HFFc6 (cell line): ENCODE measurements around the gene CHCHD1. TPM values are rescaled to one million over a fixed set of nuclear protein-coding genes. Genes with fewer than 3 reads are reported as not detected.

Source experiments
- DNase-seq: peaks from one replicate; pipeline ENCODE4 v3.0.0-alpha.2; 2018
- H3K27ac Mint-ChIP-seq: 2 replicates; pipeline ENCODE4 v1.8.0; 2020; ENCODE audit warnings: mild to moderate bottlenecking, mixed read lengths
- H3K27me3 Mint-ChIP-seq: 2 replicates; pipeline ENCODE4 v1.8.0; 2021; ENCODE audit warnings: mild to moderate bottlenecking, moderate library complexity, mixed read lengths; ENCODE audit not compliant: insufficient read depth
- H3K36me3 Mint-ChIP-seq: 2 replicates; pipeline ENCODE4 v1.8.0; 2021; ENCODE audit warnings: low read depth, mixed read lengths
- H3K4me1 Mint-ChIP-seq: 2 replicates; pipeline ENCODE4 v1.8.0; 2020; ENCODE audit warnings: low read depth, mixed read lengths
- H3K4me3 Mint-ChIP-seq: 2 replicates; pipeline ENCODE4 v1.8.0; 2020; ENCODE audit warnings: mild to moderate bottlenecking, moderate library complexity, mixed read lengths
- H3K9me3 Mint-ChIP-seq: 2 replicates; pipeline ENCODE4 v1.8.0; 2020; ENCODE audit warnings: mild to moderate bottlenecking, mixed read lengths
- total RNA-seq, 6 experiments: library from RNA; stranded (reverse); fragmentation: NEBNext Ultra II Directional; extraction: Animal tissue kit (Norgen Biotek cat#: 25700); gene quantifications; 2 replicates in 1 of 6; 3 replicates in 5 of 6; pipeline ENCODE4 v1.2.3, GENCODE V29; 2021
- TF ChIP-seq, protein P1 (sequence below): fragments of 200-600 bp; sonication (generic); IDR thresholded peaks from 2 replicates; pipeline ENCODE4 v1.5.0; 2021; ENCODE audit warnings: antibody characterized with exemption, mild to moderate bottlenecking

Gene CHCHD1
- total RNA-seq, 6 experiments from 2014 or later: 27.1 to 34.7 (median 30.6) TPM

DNA sequence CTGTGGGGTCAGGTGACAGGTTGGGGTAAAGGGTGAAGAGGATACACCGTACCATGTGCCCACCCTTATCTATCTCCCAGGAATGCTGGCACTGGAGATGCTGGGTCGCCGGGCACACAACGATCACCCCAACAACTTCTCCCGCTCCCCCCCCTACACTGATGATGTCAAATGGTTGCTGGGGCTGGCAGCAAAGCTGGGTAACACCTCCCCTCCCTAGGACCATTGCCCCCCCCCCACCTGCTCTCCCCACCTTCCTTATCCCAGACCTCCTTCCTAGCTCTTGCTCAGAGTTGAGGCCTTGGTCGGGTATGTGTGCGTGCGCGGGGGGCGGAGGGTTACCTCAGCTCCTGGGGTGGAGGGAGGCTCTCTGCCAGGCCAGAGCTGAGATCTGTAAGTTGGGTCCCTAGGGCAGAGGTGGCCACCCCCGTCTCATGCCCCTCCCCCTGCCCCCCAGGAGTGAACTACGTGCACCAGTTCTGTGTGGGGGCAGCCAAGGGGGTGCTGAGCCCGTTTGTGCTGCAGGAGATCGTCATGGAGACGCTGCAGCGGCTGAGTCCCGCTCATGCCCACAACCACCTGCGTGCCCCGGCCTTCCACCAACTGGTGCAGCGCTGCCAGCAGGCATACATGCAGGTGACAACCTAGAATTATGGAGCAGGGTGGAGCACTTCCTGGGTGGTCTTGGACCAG lies 18.9 kb downstream of the CHCHD1 start:
- TF ChIP-seq, protein P1, sequence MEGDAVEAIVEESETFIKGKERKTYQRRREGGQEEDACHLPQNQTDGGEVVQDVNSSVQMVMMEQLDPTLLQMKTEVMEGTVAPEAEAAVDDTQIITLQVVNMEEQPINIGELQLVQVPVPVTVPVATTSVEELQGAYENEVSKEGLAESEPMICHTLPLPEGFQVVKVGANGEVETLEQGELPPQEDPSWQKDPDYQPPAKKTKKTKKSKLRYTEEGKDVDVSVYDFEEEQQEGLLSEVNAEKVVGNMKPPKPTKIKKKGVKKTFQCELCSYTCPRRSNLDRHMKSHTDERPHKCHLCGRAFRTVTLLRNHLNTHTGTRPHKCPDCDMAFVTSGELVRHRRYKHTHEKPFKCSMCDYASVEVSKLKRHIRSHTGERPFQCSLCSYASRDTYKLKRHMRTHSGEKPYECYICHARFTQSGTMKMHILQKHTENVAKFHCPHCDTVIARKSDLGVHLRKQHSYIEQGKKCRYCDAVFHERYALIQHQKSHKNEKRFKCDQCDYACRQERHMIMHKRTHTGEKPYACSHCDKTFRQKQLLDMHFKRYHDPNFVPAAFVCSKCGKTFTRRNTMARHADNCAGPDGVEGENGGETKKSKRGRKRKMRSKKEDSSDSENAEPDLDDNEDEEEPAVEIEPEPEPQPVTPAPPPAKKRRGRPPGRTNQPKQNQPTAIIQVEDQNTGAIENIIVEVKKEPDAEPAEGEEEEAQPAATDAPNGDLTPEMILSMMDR: no peak
- Mint-ChIP-seq H3K4me3 (no peak overlapping the region), H3K9me3 (no peaks in the 10 kb centered on the region), H3K27ac (no peak overlapping the region), H3K27me3 (peaks cover 9% of the 10 kb centered on the region; the same call in 1 of the 2 replicates), H3K4me1 (peaks cover 6% of the 10 kb centered on the region; the same call in 1 of the 2 replicates), H3K36me3 (peaks cover 10% of the 10 kb centered on the region)
- DNase-seq: no peak

DNA sequence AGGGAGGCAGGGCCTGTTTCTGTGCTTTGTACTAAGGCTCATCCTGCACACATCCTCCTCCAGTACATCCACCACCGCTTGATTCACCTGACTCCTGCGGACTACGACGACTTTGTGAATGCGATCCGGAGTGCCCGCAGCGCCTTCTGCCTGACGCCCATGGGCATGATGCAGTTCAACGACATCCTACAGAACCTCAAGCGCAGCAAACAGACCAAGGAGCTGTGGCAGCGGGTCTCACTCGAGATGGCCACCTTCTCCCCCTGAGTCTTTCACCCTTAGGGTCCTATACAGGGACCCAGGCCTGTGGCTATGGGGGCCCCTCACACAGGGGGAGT lies 19.4 kb downstream of the CHCHD1 start:
- TF ChIP-seq, protein P1: no peak
- Mint-ChIP-seq H3K36me3 (peaks cover 14% of the 10 kb centered on the region), H3K9me3 (no peaks in the 10 kb centered on the region), H3K4me1 (peaks cover 6% of the 10 kb centered on the region; the same call in 1 of the 2 replicates), H3K4me3 (no peak overlapping the region), H3K27ac (no peak overlapping the region), H3K27me3 (peaks cover 9% of the 10 kb centered on the region; the same call in 1 of the 2 replicates)
- DNase-seq: no peak

GRCh38 chr10:73802276-73802991 lies 20.6 kb downstream of the CHCHD1 start:
- Mint-ChIP-seq H3K4me3 (no peak overlapping the region), H3K27ac (no peak overlapping the region; the same call in 1 of the 2 replicates)

GRCh38 chr10:73803680-73804286 lies 21.9 kb downstream of the CHCHD1 start:
- peak overlapping the region; percentile 61; the same call in 1 of the 2 replicates for H3K27ac Mint-ChIP-seq
- peaks cover 20% of the 10 kb centered on the region for H3K36me3 Mint-ChIP-seq
- no peak for DNase-seq
- H3K4me1 Mint-ChIP-seq: peaks cover 7% of the 10 kb centered on the region; the same call in 1 of the 2 replicates
- no peak overlapping the region for H3K4me3 Mint-ChIP-seq
- TF ChIP-seq, protein P1: no peak
- H3K9me3 Mint-ChIP-seq: no peaks in the 10 kb centered on the region
- peaks cover 1% of the 10 kb centered on the region; the same call in 1 of the 2 replicates for H3K27me3 Mint-ChIP-seq

More at GRCh38 chr10:73802276-73802991, 20.6 kb downstream of the CHCHD1 start:
- peaks cover 6% of the 10 kb centered on the region; the same call in 1 of the 2 replicates for H3K4me1 Mint-ChIP-seq
- H3K27me3 Mint-ChIP-seq: peaks cover 9% of the 10 kb centered on the region; the same call in 1 of the 2 replicates
- DNase-seq: no peak
- TF ChIP-seq, protein P1: peak; percentile 30; the same call in 1 of the 2 replicates
- no peaks in the 10 kb centered on the region for H3K9me3 Mint-ChIP-seq
- H3K36me3 Mint-ChIP-seq: peaks cover 23% of the 10 kb centered on the region

DNA sequence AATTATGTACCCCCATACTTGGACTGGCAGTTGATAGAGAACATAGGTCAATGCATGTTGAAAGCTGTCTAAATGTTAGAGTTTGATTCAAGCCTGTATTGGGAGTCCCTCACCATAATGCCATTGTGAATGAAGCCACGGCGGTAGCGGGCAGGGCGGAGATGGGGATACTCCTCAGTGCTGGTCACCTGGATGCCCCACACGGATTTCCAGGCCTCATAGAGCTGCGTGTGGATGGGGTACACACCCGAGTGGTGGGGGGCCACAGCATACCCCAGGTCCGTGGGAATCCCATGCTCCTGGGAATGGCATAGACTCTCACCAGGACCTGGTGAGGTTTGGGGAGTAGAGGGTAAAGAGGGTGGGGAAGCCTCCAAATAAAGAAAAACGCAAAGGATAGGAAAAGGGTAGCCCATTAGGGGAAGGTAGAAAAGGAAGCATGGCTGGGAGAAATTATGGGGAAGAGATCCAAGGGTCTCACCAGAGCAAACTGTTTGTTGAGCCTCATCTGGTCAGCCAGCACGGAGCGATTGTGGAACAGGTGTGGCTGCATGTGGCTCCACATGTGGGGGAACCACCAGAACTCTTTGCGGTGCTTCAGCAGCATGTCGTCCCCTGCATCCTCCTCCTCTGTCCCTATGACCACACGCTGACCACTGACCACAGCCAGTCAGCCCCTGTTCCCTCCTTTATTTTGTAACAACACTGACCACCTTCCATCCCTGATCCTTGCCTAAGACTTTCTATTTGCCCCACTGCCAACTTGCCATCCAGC lies 24.5 kb downstream of the CHCHD1 start:
- no peak overlapping the region for H3K4me3 Mint-ChIP-seq
- H3K27me3 Mint-ChIP-seq: peaks cover 2% of the 10 kb centered on the region; the same call in 1 of the 2 replicates
- H3K9me3 Mint-ChIP-seq: no peaks in the 10 kb centered on the region
- DNase-seq: no peak
- peaks cover 20% of the 10 kb centered on the region for H3K36me3 Mint-ChIP-seq
- TF ChIP-seq, protein P1: no peak
- peaks cover 17% of the 10 kb centered on the region for H3K4me1 Mint-ChIP-seq
- H3K27ac Mint-ChIP-seq: no peak overlapping the region
